GM20431 (cell line): ENCODE data around the gene GLP2R.

Experiments
- in situ Hi-C: fragments of 300-500 bp; cut with MseI, MboI; formaldehyde crosslinking; loops from one replicate; pipeline ENCODE4 v1.15.0; 2020; ENCODE audit warnings: low sequenced_read_pairs; ENCODE audit not compliant: unreplicated experiment

The GLP2R gene

GRCh38 chr17:9845306-9845705, 19.6 kb downstream of the GLP2R start:
- in situ Hi-C loops: no loop called here

DNA sequence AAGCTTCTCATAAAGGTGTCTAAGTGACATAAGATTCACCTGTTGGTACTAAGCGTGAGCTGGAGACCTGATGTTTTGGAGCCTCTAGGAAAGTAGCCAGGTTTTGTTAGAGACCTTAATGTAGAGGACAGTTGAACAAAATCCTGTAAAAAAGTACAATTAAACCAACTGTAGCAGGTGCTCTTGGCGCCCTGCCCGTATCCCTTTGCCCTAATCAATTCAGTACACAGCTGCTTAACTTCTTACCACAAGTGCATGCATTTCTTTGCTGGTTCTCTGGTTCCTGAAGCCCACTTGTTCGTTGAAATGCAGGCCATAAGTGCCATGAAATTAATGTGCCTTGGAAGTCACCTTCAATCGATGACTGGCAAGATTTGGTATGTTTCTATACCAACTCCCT, 24.4 kb downstream of the GLP2R start:
- in situ Hi-C loops: no loop called here

DNA sequence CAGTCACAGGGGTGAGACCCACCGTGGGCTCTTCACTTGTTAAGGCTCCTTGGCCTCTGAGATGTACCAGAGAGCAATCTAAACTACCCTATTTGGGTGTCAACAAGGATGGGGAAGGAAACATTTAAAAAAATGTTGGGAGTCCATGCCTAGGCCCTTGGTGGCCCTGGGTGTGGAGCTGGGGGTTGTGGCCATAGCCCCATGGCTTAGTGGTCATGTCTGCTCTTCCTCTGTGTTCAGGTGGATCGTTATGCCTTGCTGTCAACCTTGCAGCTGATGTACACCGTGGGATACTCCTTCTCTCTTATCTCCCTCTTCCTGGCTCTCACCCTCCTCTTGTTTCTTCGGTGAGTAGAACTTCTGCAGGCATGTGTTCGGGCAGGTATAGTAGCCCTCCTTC, 28.5 kb downstream of the GLP2R start:
- in situ Hi-C loops: no loop called here

DNA sequence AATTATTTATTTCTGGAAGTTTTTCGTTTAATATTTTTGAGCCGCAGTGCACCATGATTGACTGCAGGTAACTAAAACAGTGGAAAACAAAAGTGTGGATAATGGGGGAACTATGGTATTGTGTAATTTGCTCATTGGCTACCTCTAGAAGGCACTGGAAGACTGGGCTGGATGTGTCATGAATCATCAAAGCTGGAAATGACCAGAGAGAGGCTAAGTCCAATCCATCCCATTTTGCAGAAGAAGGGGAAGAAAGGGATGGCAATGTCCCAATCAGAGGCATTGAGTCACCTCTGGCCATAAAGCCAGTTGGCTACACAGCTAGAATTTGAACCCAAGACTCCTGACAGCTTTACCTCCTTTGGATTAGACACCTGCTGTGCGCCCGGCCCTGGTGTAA, 29.3 kb downstream of the GLP2R start:
- in situ Hi-C loops: no loop called here

DNA sequence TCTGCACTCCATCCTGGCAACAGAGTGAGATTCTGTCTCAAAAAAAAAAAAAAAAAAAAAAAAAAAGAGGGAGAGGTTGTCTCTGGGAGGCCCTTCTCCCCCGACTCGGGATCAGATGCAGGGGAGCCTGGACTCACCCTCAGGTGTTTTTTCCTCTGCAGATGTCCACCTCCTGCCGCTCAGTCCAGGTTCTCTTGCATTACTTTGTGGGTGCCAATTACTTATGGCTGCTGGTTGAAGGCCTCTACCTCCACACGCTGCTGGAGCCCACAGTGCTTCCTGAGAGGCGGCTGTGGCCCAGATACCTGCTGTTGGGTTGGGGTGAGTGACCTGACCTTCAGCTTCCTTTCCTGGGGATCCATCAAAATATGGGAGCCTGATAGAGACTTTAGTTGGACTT, 34.1 kb downstream of the GLP2R start:
- in situ Hi-C loops: no loop called here

- in situ Hi-C loops: no loop called here
These were observed 35.1 kb downstream of the GLP2R start for GRCh38 chr17:9860851-9861250.

- in situ Hi-C loops: no loop called here
These were observed 36.5 kb downstream of the GLP2R start for GRCh38 chr17:9862220-9862619.

GRCh38 chr17:9862949-9863348, 37.2 kb downstream of the GLP2R start:
- in situ Hi-C loops: no loop called here

- in situ Hi-C loops: no loop called here
These were observed 39.9 kb downstream of the GLP2R start for GRCh38 chr17:9865586-9865985.

GRCh38 chr17:9868552-9868951, 42.8 kb downstream of the GLP2R start:
- in situ Hi-C loops: no loop called here

DNA sequence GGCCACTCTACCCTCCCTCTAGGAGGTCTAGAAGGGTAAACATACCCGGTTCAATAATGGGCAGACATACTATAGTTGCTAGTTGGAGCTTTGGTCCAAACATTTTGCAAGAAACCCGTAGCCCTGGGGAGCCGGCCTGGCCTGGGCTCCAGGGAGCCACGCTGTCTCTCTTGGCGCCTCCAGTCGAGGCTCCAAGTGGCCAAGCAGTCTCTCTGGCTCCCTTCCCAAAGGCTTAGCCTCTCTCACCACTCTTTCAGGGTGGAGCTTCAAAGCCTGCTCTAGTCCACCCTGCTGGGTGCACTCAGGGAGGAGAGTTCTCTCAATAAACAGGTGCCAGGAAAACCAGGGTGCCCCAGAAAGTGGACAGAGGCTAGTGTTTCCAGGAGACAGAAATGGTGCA, 47.1 kb downstream of the GLP2R start:
- in situ Hi-C loops: no loop called here

DNA sequence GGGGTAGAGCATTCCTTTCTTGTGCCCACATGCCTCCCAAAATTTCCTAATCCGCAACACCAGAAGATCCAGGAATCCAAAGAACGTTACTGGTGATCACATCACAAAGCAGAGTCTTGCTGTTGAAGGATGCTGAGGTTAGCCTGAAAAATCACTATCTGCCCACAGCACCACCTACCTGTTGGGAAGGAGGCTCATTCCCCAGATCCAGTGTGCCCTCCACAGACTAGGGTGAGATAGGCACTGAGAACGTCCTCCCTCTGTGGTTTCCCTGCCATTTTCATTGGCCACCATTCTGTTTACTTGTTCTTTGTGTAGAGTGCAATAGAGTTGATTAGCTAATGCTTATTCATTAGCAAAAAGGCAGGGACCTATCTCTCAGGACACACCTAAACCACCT, 49.0 kb downstream of the GLP2R start:
- in situ Hi-C loops: no loop called here

DNA sequence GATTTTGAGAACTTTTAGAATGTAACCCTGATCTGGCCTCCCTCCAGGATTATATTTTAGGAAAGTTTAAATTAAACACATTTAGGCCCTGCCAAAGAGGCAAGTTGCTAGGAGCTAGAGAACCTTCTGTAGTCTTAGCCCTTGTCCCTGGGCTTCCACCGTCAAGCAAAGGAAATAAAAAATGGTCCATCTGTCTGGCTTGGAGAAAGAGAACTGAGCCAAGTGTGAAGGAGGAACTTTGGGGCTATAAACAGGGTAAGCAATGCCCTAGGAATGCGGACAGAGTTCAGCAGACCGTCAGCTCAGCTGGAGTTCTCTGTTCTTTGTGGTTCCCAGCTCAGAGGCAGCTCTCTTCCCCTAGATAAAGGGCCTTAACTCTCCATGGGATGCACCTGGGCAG, 49.7 kb downstream of the GLP2R start:
- in situ Hi-C loops: no loop called here

- in situ Hi-C loops: no loop called here
These were observed 52.6 kb downstream of the GLP2R start for GRCh38 chr17:9878356-9878755.

- in situ Hi-C loops: no loop called here
These were observed 53.2 kb downstream of the GLP2R start for GRCh38 chr17:9878786-9879525.

DNA sequence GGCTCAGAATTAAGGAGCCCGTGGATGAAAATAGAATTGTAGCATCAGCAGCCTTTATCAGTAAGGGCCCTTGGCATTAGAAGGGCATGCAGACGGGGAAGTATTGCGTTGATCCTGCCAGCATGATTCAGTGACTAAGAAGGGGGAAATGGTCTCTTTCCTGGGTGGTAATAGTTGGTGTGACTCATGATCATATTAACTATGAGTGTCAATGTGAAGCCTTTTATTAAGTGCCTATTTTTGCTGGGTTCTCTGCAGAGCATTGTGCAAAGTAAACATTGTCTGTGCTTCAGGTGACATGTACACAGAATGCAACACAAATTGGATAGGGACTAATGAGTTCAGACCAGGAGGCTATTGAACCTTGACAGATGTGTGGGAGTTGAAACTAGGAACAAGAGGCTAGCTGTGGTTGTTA, 54.9 kb downstream of the GLP2R start:
- in situ Hi-C loops: no loop called here

DNA sequence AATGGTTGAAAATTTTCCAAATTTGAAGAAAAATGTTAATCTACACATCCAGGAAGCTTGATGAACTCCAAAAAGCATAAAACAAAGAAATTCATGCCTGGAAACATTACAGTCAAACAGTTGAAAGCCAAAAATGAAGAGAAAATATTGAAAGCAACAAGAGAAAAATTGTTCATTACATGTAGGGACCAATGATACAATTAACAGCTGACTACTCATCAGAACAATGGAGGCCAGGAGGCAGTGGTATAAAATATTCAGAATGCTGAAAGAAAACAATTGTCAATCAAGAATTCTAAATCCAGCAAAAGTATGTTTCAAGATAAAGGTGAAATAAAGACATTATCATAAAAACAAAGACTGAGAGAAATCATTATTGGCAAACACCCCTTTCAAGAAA, 57.7 kb downstream of the GLP2R start:
- in situ Hi-C loops: no loop called here

GRCh38 chr17:9886141-9886930, 60.6 kb downstream of the GLP2R start:
- in situ Hi-C loops: no loop called here

- in situ Hi-C loops: no loop called here
These were observed 61.8 kb downstream of the GLP2R start for GRCh38 chr17:9887508-9887907.

DNA sequence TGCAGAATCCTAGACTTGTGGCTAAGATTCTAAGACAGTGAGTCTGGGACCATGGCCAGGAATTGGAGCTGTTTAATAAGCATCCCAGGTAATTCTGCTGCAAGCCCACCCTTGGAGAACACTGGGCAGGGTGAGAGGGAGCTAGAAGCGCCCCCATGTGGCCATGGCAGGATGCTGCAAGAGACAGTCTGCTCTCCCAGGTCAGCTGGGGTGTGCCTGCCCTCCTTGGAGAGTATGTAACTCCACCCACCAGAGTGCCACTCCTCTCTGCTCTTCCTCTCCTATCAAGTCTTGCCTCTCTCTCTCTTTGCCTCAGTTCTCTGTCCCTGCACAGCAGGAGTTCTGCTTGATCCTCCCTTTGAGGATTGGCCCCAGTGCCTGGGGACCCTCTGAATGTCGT, 64.4 kb downstream of the GLP2R start:
- in situ Hi-C loops: no loop called here

- in situ Hi-C loops: no loop called here
These were observed 67.8 kb downstream of the GLP2R start for GRCh38 chr17:9893411-9894012.
